Measurements from ENCODE around the gene DNAJC5.
"Not testable (repeated sequence)": the region's sequence is repeated elsewhere in the genome, so short reads cannot be mapped to it uniquely, and the experiment has no call there.

Gene DNAJC5

DNA sequence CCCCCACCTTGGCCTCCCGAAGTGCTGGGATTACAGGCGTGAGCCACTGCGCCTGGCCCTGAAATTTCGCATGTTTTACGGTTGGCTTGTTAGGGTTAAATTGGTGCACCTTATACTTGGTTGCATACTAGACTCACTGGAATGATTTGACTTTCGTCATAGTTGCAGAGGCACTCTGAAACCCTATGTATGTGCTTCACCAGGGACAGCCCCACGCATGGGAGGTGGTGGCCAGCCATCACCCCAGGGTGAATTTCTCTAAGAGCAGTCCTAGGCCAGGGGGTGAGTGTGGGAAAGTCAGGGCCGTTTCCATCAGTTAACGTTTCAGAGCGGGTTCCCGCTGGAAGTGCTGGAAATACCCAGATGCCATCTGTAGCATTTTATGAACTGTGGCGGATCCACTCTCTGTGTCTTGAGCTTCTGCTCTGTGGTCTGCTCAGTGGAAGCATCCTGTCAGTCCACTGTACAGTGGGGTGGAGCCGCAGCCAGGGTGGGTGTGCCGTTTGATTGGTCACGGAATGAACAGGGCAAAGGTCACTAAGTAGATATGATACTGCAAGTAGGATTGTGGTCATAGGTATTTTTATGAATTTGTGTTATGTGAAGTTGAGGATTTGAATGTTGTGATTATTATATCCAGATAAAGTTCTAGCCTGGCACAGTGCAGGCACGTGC lies 13.2 kb downstream of the DNAJC5 start:
- no peak for DNase-seq (ENCODE audit: low read depth, low spot score)

DNA sequence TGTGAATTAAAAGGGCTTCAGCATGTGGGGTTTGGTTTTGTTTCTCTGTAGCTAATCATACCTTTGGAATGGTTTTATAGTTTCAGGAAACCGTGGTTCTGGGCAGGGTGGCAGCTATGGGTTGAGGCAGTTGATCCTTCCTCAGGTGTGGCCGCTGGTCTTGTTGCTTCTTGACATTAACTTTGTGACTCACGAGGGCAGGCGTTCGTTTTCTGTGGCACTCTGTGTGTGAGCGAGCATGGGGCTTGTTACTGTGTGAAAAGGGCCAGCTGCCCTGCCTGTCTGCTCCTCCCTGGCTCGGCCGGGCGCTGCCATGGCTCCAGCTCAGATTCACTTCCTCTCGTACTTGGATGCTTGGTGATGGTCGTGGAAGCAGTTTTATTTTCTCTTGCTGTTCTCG lies 16.2 kb downstream of the DNAJC5 start:
- DNase-seq (ENCODE audit: low read depth, low spot score), result no peak

DNA sequence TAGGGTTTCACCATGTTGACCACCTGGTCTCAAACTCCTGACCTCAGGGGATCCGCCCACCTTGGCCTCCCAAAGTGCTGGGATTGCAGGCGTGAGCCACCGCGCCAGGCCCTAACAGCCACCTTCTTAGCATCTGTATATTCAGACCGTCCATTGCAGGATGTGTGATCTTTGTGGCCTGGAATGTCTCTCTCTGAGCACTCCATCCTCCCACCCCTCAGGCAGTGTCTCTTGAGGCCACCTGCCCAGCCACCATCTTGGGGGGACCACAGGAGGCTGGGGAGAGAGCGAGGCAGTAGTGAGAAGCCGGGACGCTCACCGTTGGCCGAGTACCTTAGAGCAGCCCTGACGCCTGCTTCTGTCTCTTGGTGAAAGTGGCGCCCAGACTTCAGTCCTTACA lies 18.8 kb downstream of the DNAJC5 start:
- no peak for DNase-seq (ENCODE audit: low read depth, low spot score)

DNA sequence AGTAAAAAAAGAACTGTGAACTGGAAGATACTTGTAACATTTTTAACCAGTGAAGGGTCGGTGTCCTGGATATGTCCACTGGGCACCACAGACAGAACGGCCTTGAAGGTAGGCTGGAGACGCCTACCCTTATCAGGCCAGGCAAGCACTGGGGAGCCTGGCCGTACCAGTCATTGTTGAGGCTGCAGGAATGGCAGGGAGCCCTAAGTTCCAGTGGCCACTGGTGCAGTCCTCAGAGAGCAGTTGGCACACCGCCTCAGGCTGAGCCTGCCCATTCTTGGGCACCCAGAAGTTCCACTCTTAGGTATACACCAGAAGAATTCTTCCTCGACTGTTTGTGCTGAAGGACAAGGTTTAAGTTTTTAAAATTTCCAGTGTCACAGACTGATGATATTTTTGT lies 20.5 kb downstream of the DNAJC5 start:
- no peak for DNase-seq (ENCODE audit: low read depth, low spot score)

DNA sequence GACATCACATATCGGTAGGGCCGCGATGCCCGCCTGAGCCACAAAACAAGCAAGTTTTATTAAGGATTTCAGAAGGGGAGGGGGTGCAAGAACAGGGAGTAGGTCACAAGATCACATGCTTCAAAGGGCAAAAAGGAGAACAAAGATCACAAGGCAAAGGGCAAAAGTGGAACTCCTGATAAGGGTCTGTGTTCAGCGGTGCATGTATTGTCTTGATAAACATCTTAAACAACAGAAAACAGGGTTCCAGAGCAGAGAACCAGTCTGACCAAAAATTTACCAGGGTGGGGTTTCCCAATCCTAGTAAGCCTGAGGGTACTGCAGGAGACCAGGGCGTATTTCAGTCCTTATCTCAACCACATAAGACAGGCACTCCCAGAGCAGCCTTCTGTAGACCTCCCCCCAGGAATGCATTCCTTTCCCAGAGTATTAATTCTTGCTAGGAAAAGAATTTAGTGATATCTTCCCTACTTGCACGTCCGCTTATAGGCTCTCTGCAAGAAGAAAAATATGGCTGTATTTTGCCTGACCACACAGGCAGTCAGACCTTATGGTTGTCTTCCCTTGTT lies 21.5 kb downstream of the DNAJC5 start:
- DNase-seq (ENCODE audit: low read depth, low spot score), result not testable (repeated sequence)

DNA sequence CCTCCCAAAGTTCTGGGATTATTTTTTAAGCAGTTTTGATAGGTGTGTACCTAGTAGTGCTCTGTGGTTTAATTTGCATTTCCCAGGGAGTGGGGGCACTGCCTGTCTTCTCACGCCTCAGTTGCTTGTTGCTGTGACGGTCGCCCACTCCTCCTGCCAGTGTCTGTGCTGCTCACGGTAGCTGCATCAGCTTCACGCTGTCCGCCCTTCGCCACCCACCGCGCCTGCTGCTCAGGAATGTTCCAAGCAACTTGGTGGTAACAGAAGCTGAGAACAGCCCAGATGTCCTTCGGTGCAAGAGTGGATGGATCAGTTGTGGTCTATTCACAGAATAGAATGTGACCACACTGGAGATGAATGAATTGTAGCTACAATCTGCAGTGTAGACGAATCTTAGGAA lies 22.9 kb downstream of the DNAJC5 start:
- DNase-seq (ENCODE audit: low read depth, low spot score), result no peak

DNA sequence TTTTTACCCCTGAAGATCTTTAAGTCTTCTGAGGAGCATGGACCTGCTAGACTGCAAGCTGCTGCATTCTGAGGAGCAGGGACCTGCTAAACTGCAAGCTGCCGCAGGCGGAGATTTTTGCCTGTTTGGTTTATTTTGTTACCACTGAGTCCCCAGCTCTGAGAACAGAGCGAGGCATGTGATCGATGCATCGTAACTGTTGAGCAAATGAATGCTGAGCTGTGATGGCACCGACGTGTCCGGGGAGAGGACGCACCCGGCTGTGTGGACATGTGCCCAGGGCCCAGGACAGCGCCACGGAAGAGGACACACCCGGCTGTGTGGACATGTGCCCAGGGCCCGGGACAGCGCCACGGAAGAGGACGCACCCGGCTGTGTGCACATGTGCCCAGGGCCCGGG lies 24.2 kb downstream of the DNAJC5 start:
- DNase-seq (ENCODE audit: low read depth, low spot score), result no peak

DNA sequence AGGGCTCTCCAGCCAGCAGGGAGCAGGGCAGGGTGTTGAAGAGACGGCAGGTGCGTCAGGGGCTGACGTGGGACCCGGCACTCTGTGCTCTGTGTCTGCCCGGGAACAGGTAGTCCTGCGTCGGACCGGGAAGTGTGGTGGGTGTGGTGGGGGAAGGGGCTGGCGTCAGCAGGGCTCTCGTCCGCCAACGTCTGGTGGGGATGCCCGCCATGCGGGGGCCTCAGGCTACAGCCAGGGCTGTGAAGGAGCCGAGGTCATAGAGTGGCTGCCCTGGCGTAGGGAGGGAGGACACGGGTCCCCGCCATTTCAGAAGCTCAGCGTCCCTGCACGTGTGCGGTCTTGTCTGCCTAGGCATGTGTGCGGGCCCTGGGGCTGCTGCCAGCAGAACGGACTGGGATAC lies 25.3 kb downstream of the DNAJC5 start:
- no peak for DNase-seq (ENCODE audit: low read depth, low spot score)

DNA sequence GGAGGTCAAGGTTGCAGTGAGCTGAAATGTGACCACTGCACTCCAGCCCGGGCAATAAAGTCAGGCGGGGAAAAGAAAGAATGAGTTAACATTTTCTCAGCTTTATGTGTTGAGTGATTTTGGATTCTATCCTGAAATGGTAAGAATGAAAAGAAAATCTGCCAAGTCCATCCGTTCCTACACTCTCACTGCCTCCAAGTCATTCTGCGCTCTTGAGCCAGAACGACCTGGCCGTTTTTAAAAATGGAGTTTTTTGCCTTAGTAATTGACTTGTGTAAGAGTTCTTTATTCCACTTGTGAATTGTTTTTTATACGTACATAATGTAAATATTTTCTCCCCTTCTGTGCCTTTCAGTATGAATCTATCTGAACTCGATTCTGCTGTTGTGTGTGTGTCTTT lies 28.7 kb downstream of the DNAJC5 start:
- no peak for DNase-seq (ENCODE audit: low read depth, low spot score)

DNA sequence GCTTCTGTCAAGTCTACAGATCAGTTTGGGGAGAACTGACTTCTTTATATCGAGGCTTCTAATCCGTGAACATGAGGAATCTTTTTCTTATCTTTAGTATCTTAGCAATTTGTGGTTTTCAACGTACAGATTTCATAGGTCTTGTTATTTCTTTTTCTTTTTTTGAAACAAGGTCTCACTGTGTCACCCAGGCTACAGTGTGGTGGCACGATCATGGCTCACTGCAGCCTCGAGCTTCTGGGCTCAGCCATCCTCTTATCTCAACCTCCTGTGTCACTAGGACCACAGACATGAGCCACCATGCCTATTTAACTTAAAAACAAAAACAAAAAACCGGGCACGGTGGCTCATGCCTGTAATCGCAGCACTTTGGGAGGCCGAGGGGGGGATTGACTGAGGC lies 29.3 kb downstream of the DNAJC5 start:
- DNase-seq (ENCODE audit: low read depth, low spot score), result no peak

DNA sequence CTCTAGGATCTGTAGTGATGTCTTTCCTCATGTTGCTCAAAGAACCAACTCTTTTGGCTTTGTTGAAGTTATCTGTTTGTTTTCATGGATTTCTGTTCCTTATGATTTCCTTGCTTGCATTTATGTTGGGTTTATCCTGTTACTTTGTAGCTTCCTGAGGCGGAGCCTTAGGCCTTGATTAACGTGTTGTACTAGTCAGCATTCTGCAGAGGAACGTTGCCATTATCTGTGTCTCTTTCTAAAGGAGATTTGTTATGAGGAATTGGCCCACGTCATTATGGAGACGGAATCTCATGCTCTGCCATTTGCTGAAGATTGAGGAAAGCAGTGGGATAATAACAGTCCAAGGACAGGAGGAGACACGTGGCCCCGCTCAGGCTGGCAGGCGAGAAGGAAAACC lies 31.4 kb downstream of the DNAJC5 start:
- DNase-seq (ENCODE audit: low read depth, low spot score), result no peak

DNA sequence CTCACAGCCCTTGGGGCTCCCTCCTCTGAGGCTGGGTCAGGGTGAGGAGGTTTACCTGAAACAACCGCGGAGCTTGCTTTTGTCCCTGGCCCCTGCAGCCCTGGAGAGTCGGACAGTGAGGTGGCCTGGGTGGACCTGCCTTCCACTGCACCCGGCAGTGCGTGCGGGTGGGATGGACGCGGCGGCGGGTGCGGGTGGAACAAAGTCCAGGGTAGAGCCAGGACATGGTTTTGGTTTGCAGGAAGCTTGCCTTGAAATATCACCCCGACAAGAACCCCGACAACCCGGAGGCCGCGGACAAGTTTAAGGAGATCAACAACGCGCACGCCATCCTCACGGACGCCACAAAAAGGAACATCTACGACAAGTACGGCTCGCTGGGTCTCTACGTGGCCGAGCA lies 34.1 kb downstream of the DNAJC5 start:
- no peak for DNase-seq (ENCODE audit: low read depth, low spot score)

DNA sequence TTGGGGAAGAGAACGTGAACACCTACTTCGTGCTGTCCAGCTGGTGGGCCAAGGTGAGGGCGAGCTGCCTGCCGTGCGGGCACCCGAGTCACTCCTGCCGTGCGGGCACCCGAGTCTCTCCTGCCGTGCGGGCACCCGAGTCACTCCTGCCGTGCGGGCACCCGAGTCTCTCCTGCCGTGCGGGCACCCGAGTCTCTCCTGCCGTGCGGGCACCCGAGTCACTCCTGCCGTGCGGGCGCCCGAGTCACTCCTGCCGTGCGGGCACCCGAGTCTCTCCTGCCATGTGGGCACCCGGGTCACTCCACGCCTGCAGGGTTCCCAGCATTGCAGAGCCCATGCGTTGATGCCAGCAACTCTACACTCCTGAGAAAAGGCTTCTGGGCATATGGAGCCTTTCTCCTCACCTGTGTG lies 34.6 kb downstream of the DNAJC5 start:
- not testable (repeated sequence) for DNase-seq (ENCODE audit: low read depth, low spot score)

DNA sequence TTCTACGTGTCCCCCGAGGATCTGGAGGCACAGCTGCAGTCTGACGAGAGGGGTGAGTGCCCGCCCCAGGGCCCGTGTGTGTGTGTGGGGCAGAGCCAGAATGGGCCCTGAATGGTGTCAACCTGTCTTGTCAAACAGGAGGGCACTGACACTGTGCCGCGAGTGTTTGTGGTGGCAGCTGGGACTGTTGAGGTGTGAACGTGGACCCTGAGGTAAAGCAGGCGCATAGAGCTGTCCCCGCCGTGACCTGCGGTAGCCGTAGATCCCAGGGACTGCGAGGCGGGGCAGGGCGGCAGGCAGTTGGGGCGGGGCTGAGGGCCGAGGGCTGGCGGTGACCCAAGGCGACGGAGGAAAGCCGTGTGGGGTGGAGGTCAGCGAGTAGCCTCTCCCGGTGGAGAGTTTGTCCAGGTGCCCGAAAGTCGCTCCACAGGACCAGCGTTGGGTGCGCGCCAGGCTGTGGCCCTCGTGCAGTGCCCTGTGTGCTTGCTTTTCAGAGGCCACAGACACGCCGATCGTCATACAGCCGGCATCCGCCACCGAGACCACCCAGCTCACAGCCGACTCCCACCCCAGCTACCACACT lies 36.1 kb downstream of the DNAJC5 start:
- DNase-seq (ENCODE audit: low read depth, low spot score), result no peak

DNA sequence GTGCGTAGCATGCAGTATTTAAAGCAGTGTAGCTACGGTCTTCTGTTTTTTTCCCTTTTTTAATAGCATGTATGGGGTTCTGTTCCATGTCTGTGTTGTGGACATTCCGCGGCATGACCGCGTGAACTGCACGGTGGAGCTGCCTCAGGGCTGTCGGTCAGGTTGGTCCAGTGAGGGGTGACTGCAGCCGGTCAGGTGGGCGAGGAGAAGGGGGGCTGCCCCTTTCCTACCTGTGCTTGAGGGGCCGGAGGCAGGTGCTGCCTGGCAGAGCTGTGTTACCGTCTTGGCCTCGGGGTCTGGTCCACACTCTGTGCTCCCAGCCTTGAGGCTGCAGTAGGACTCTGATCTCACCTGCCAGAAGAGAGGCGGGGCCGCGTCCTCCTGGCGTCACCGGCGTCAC lies 36.8 kb downstream of the DNAJC5 start:
- no peak for DNase-seq (ENCODE audit: low read depth, low spot score)

DNA sequence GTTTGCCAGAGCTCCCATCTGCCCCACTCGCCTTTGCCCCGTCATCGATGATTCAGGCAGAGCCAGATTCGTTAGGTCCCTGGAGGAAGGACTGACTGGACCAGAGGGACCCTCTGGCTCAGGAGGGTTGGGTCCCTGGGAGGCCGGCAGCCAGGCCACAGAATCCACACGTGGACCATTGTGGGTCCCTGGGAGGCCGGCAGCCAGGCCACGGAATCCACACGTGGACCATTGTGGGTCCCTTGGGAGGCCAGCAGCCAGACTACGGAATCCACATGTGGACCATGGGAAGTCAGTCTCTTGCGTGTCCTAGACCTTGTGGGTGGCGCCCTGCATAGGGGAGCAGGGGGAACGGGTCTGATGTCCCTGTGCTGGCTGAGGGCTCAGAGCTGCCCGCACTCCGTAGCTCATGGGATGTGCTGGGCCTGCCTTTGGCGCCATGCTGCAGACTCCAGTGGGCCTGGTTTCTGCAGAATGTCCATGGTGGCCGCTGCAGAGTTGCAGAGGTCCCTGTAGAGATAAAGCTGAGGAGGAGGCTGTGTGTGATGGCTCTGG lies 37.8 kb downstream of the DNAJC5 start:
- DNase-seq (ENCODE audit: low read depth, low spot score), result no peak

DNA sequence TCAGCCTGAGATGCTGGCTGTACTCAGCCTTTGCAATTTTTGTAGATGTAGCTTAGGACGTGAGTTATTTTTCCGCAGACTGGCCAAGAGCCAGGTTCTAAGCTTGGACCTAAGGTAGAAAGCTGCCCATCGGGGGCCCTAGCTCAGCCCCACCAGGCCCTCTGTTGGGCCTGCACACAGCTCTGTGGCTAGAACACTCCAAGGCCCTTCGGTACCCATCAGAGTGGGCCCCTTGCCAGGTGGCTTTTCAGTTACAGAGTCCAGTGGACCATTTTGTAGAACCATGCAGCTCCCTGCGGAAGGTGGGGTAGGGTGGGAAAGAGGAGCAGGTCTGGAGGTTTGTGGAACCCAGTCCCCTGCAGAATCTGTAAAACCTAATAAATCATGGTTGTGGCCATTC lies 38.7 kb downstream of the DNAJC5 start:
- no peak for DNase-seq (ENCODE audit: low read depth, low spot score)

DNA sequence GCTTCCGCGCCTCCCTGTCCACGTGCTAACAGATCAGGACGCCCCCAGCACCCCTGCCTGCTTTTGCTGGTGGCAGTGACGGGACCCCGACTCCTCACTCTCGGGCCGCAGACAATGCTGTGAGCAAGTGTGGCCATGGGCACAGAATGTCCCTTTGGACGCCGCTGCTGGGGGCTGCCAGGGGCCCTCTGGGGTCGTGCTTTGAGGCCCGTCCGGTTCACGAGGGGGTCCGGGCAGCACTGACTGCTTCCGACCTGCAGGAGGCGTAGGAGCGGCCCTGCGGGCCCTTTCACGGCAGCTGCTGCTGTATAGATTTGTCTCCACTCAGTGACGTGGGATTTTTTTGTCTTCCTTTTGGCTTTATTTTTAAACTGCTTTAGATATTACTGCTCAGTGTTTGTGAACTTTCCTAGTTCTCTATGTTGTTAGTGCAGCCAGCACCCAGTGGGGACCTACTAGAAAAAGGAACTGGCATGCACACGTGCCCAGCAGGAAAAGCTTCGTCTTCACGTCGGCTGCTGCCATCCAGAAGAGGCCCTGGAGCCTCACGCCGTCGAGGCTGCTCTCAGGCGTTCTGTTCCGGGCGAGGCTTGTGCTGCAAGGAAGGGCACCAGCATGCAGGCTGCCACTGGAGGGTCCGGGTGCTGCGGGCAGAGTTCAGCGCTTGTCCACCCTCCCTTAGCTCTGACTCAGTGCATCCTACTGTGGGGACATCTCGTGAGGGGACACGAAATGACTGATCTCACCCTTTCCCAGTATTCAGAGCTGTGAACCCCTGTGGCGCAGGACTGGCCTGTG lies 39.5 kb downstream of the DNAJC5 start:
- no peak for DNase-seq (ENCODE audit: low read depth, low spot score)

DNA sequence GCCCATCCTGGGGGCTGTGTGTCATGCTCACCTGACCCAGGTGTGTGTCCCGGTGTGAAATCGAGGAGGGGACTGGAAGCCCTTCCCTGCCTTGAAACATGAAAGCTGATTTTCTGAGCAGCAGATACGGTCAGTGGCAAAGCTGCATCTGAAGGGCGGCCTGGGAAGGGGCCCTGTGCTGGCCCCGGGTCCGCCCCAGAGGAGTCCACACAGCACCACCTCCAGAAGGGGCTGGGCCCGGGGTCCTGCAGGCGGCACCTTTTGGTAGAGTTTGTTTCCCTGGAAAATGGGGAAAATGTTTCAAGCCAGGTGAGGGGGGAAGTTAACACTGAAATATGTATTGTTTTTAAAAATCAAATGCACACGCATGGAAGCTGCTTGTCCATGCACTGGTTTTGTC lies 40.5 kb downstream of the DNAJC5 start:
- no peak for DNase-seq (ENCODE audit: low read depth, low spot score)

DNA sequence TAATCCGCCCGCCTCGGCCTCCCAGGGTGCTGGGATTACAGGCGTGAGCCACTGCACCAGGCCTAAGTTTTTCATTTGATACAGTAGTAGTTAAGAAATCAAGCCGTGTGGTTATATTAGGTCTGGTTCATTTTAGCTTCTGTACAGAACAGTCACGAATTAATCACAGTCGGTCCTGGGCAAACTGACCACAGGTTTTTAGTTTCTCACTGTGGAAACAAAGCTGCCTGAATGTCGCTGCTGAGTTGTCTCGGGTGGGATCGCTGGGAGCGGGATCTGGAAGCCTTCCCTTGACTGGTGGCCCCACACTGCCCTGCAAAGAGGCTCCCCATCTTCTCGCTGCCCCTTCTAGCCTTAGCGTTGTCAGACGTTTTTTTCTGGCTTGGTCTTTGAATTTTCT lies 42.7 kb downstream of the DNAJC5 start:
- DNase-seq (ENCODE audit: low read depth, low spot score), result no peak

DNA sequence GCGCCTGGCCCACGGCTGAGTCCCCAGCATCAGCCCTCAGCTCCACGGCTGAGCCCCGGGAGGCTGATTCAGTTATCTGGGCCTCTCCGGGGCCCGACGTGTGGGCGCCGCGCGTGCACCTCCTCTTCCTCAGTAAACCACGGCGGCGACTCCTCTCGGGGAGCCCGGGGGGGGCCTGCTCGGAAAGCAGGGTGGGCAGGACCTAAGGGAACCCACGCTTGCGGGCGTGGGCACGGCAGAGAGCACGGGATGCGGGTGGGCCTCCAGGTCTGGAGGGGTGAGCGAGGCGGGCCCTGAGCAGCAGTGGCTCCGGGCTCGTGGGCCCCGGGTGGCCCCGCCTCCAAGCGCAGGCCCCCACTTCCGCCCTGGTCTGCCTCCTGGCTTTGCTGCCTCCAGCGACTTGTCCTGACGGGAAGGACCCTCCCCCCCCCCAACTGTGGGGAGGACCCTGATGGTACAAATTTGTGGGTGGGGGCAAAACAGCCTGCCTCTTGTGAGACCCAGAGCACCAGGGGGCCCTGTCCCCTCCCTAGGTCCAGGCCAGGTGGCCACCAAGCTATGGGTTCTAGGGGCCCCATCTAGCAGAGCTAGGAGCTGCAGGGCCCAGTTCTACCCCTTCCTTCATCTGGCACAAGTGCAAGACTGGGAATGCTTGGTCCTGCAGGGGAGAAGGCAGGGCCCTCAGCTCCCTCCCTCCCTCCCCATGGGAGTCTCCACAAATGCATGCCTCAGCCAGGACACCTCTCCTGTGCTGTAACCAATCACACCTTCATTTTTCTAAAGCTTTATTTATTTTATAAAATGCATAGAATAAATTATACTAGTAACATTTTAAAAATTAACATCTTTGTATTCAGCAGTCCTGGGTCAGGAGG lies 44.4 kb downstream of the DNAJC5 start:
- no peak for DNase-seq (ENCODE audit: low read depth, low spot score)

Measured in activated CD4-positive, CD25-positive, alpha-beta regulatory T cell treated with anti-CD3 and anti-CD28 coated beads, Interleukin-2, amount 50 U/mL, for 16 hours (primary cell).